ENCODE measurements around the gene ITIH5. TPM values are rescaled to one million over a fixed set of nuclear protein-coding genes. Genes with fewer than 3 reads are reported as not detected.

Gene ITIH5
- total and polyA plus RNA-seq, 9 of the 15 experiments (the other 6 are each of a cell fraction or from before 2014, with no cell fraction given) = 0.52 to 4.5 (median 2.6) TPM

DNA sequence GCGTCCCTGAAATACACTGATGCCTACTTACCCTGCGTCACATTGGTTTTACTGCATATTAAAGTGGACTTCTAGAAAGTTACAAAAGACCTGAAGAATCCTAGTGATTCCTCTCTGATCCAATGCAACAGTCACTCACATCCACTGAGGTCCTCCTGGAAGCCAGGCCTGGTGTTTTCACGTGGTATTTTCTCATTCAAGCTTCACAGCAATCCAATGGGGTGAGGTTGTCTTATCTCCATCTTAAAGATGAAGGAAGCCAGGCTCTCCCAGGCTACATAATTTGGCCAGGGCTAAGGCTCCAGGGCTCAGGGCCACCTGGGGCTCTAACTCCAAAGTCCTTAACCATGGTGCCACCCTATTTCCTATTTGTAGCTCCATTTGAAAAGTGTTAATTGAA is 129.6 kb downstream of the ITIH5 start:
- Histone ChIP-seq H3K4me2 (ENCODE audit: insufficient read depth, low read length) (no peak overlapping the region), H3K9me1 (ENCODE audit: control insufficient read depth, insufficient read depth, low read length) (no peaks in the 10 kb centered on the region), H3K9me3 (replicated peaks; ENCODE audit: control insufficient read depth, insufficient read depth, low read depth, low read length) (no peaks in the 10 kb centered on the region), H3K27ac (ENCODE audit: extremely low read depth, low read depth, low read length) (no peak overlapping the region), H3K4me3 (no peak overlapping the region), H2AFZ (ENCODE audit: low read depth, low read length) (no peak overlapping the region), H3K79me2 (ENCODE audit: control insufficient read depth, insufficient read depth, low read length) (no peaks in the 10 kb centered on the region), H3K9ac (ENCODE audit: insufficient read depth in 1 of 2, low read depth in 2 of 2, low read length in 2 of 2) (no peak overlapping the region), H4K20me1 (replicated peaks; ENCODE audit: control insufficient read depth, insufficient read depth, low read length) (0 out of 2 replicates have a peak, but pooled peaks cover 3% of the 10 kb centered on the region), H3K27me3 (ENCODE audit: control insufficient read depth in 2 of 2, insufficient read depth in 2 of 2, low read length in 2 of 2) (peaks cover 9 to 24% of the 10 kb centered on the region in 2 experiments; a peak in 4 of 5 replicates), H3K36me3 (ENCODE audit: control insufficient read depth, insufficient read depth, low read length) (no peaks in the 10 kb centered on the region), H3K4me1 (replicated peaks in 1 of 2; ENCODE audit: control insufficient read depth in 2 of 2, insufficient read depth in 2 of 2, low read length in 2 of 2) (no peaks in the 10 kb centered on the region)
- TF ChIP-seq ZNF668 (CRISPR knock-in tag; IDR thresholded peaks at IDR 0.05) (no peak), ZNF280A (IDR thresholded peaks at IDR 0.05; ENCODE audit: low read depth, partially characterized antibody) (no peak), SRSF3 (IDR thresholded peaks at IDR 0.05; ENCODE audit: insufficient read depth, low read length) (no peak), NBN (IDR thresholded peaks at IDR 0.05; ENCODE audit: low read depth) (no peak), ZFP36 (IDR thresholded peaks at IDR 0.05; ENCODE audit: low read depth, low read length, partially characterized antibody) (no peak), ZNF518B (CRISPR knock-in tag; IDR thresholded peaks at IDR 0.05) (no peak), ZNF583 (CRISPR knock-in tag; IDR thresholded peaks at IDR 0.05) (no peak), RBM14 (IDR thresholded peaks at IDR 0.05; ENCODE audit: borderline replicate concordance, insufficient read depth, low read depth, low read length) (no peak)
- DNase-seq (ENCODE audit: extremely low read depth in 1 of 4, low spot score in 3 of 4) (no peak), ATAC-seq (no peak), FAIRE-seq (no peak)
- intact Hi-C loops (cut with micrococcal nuclease) = no loop called here
- in situ Hi-C loops (cut with MboI) = no loop called here
- ChIA-PET CTCF (ENCODE audit: low intra/inter-chr PET ratio) (no interaction called here), POLR2A (no interaction called here)
- no TSS peak for BruUV-seq (replicated peaks)
- 3% methylated on average over 3 of the region's 3 CpGs for WGBS (ENCODE audit: insufficient coverage, low coverage, missing lambda C conversion rate)
